ENCODE results near the gene EZR.

DNA sequence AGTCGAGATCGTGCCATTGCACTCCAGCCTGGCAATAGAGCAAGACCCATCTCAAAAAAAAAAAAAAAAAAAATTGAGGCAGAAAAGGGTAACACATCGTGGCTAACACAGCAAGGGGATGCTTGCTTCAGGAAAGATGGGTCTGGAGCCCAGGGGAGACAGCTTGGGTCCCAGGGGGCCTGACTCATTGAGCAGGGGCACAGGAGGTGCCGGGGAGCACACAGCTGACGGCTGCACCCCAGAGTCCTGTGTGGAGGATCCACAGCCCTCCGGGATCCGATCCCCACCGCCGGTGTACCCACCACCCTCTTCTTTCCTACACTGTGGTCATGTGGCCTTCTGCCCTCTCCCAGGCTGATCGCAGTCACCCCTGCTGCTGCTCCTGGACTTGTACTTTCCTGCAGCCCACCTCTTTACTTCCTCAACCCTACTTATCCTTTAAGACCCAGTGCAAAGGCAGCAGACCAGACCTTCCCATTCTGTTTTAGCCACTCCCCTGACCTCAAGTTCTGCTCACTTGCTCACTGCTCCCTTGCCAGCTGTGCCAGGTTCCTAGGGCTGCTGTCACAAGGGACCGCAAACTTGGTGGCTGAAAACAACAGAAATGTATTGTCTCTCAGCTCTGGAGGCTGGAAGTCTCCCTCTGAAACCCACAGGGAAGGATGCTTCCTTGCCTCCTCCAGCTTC lies 17.6 kb upstream of the EZR start:
- TF ChIP-seq EZH2 (IDR thresholded peaks at IDR 0.05; ENCODE audit: borderline replicate concordance, low read depth, low read length, severe bottlenecking), result no peak
- TF ChIP-seq, protein P1, sequence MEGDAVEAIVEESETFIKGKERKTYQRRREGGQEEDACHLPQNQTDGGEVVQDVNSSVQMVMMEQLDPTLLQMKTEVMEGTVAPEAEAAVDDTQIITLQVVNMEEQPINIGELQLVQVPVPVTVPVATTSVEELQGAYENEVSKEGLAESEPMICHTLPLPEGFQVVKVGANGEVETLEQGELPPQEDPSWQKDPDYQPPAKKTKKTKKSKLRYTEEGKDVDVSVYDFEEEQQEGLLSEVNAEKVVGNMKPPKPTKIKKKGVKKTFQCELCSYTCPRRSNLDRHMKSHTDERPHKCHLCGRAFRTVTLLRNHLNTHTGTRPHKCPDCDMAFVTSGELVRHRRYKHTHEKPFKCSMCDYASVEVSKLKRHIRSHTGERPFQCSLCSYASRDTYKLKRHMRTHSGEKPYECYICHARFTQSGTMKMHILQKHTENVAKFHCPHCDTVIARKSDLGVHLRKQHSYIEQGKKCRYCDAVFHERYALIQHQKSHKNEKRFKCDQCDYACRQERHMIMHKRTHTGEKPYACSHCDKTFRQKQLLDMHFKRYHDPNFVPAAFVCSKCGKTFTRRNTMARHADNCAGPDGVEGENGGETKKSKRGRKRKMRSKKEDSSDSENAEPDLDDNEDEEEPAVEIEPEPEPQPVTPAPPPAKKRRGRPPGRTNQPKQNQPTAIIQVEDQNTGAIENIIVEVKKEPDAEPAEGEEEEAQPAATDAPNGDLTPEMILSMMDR (IDR thresholded peaks at IDR 0.05; ENCODE audit: borderline replicate concordance, extremely low read depth, low read length, poor library complexity, severe bottlenecking), result no peak
